Measurements from ENCODE around the gene PHC3.

DNA sequence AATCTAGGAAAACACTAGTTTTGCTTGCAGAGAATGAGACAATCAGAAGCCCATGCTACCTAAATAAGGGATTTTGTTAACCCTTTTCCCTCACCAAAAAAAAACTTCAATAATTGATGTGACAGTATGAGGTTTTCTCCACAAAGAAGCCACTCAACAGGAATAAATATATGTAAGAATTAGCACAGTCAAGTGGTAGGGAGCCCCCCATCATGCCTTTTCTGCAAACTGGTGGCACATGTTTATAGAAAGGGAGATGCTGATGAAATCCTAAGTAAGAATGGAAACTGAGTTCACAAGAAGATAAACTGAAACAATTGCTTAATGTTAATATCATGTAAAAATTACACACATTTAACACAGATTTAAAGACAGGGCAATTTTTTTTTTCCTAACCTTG lies 51.0 kb downstream of the PHC3 start:
- no peak for TF ChIP-seq EZH2phosphoT487 (IDR thresholded peaks at IDR 0.05; ENCODE audit: low read depth, severe bottlenecking, unreplicated experiment)
- TF ChIP-seq, protein P1, sequence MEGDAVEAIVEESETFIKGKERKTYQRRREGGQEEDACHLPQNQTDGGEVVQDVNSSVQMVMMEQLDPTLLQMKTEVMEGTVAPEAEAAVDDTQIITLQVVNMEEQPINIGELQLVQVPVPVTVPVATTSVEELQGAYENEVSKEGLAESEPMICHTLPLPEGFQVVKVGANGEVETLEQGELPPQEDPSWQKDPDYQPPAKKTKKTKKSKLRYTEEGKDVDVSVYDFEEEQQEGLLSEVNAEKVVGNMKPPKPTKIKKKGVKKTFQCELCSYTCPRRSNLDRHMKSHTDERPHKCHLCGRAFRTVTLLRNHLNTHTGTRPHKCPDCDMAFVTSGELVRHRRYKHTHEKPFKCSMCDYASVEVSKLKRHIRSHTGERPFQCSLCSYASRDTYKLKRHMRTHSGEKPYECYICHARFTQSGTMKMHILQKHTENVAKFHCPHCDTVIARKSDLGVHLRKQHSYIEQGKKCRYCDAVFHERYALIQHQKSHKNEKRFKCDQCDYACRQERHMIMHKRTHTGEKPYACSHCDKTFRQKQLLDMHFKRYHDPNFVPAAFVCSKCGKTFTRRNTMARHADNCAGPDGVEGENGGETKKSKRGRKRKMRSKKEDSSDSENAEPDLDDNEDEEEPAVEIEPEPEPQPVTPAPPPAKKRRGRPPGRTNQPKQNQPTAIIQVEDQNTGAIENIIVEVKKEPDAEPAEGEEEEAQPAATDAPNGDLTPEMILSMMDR (IDR thresholded peaks at IDR 0.05; ENCODE audit: poor library complexity), result no peak

Measured in hepatocyte (in vitro differentiated cells).